Central memory CD4-positive, alpha-beta T cell (primary cell): ENCODE data around the gene SPDL1.
A peak's percentile ranks its signal among the peaks of the same experiment; 100 is the strongest.
"Not testable (repeated sequence)": the region's sequence is repeated elsewhere in the genome, so short reads cannot be mapped to it uniquely, and the experiment has no call there.

Experiments
- DNase-seq: peaks from one replicate; pipeline ENCODE4 v3.0.0; 2022

Gene SPDL1

GRCh38 chr5:169576181-169576598, 7.4 kb upstream of the SPDL1 start:
- DNase-seq = no peak

DNA sequence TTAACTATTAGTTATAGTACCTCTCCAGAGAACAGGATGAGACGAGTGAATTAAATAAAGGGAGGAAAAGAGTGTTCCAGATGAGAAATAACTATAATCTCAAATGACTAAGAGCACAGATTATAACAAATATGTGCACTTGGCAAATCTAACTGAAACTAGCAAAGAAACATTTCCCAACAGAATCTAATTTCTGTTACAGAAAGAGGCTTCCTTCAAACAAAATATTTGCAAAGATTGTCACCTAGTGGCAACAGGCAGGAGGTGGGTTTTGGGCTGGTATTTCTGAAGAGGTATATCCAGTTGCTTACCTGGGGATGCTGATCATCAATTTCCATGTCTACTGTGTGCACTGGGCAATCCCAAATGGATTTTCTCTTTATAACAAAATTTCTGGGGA, 5.6 kb upstream of the SPDL1 start:
- DNase-seq = no peak

DNA sequence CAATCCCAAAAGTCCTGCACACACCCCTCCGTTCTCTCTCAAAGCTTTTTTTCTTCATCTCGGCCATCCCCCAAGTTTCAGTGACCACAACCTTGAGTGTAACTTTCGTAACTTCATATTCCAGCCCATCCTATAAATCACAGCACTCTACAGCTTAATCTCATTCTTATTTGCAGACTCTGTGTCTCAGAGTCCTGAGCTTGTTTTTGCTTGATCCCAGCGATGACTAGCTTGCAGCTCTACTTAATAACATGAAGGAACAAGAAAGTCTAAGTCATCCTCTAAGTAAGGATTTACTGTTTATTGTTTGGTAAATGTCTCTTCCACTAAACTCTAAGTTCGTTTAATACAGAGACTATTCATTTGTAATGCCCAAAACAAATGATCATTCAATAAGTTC, 2.6 kb upstream of the SPDL1 start:
- DNase-seq = no peak

- DNase-seq = peak; percentile 33
Observed at GRCh38 chr5:169581580-169582227, 1.9 kb upstream of the SPDL1 start.

DNA sequence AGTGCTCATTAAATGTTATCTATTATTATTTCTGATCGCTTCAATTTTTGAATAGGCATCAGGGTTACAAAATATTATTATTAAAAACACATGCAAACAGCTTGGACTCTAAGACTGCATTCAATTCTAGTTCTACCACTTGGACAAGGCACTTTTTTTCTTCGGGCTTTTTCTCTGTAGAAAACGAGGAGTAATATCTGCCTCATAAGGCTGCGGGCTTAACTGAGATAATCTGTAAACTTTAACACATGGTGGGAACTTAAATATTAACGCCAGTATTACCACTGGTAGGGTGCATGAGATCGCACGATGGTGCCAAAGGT, 511 bp upstream of the SPDL1 start:
- no peak for DNase-seq

DNA sequence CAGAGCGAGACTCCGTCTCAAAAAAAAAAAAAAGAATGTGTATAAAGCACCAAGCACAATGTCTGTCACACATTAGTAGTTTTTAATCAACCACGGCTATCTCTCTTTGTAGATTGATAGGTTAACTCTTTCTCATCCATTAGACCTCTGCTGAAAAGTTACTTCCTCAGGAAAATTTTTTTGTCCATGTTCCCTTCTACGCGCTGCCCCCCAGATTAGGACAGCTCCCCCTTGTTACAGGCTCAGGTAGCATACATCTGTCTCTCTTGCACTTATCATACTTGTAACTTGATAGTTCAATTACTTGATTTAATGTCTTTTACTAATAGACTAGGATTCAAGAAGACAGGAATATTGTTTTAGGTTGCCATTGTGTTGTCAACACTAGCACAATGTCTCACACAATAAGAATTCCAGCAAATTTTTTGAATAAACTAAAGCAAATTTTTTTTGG, 1.5 kb downstream of the SPDL1 start:
- DNase-seq = no peak

DNA sequence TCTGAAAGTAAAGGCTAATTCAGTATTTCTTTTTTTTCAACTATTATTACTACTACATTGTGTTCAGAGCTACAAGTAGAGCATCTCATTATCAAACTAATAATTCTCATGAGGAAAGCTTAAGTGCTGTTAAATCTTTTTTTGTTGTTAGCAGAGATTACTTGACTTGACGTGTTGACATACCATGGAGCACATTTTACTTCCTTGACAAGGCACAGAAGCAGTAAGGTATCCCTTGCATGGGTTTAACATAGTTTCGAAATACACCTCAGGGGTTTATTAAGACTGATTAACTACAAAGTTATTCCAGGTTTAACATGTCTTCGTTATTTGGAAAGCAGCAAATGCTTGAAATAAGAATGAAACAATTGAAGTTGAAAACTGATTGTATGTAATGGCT, 7.0 kb downstream of the SPDL1 start:
- no peak for DNase-seq

DNA sequence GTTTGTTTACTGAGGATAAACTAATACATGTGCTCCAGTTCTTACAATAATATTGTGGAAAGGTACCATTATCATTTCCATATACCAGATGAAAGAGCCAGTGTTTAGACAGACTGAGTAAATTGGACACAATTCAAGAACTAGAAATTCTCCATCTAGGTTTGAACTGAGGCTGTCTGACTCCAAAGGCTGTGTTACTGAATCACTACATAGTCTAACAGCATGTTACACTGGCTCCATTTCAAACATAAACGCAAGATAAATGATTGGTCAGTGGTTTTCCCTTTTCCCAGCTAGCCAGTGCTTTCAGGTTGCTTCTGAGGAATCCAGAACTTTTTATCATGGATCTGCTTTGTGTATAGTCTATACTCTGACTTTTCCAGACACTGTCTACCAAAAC, 8.1 kb downstream of the SPDL1 start:
- DNase-seq = no peak

GRCh38 chr5:169592937-169593650, 9.5 kb downstream of the SPDL1 start:
- DNase-seq = no peak

- DNase-seq = no peak
Observed at GRCh38 chr5:169595172-169595820, 11.7 kb downstream of the SPDL1 start.

DNA sequence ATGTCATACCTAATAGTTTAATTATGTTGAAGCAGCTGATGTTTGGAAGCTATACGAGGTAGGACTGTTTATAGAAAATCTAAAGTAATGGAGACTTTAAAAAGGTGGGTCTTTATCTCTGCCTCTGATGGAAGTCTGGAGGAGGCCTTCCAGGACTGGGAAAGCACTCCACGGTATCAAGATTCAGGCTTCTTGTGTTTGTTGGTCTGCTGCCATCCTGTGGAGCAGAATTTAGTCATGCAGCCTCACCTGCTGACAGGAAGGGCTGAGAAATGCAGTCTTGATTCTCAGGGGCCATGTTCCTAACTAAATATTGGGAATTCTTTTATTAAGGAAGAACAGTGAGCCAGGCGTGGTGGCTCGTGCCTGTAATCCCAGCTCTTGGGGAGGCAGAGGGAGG, 15.9 kb downstream of the SPDL1 start:
- DNase-seq = no peak

DNA sequence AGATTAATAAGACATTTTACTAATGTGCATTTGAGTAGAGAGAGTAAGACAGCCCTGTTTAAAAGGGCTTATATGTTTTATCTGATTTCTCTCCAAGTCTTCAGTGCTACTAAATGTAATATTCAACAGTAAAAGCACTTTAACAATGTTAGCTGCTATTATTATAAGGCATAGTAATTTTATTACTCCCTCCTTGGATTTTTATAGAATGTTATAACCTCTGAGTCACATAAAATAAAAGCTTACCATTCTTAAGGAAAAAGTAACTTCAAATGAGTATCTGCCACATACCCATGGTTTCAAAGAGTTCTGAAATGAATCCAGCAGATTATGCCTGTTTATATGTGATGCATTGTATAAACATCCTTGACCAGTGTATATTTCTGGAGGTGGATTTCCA, 19.0 kb downstream of the SPDL1 start:
- DNase-seq = no peak

DNA sequence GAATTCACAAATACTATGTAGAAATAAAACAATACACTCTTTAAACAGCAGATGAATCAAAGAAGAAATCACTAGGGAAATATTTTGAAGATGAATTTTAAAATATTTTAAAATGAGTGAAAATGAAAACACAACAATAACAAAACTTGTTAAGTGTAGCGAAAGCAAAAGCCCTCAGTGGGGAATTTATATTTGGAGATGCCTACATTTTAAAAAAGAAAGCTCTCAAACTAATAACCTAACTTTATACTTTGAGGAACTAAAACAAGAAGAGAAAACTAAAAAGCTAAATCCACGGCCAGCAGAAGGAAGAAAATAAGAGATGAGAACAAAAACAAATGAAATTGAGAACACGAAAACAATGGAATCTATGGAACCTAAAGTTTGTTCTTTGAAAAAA, 22.7 kb downstream of the SPDL1 start:
- DNase-seq = no peak

DNA sequence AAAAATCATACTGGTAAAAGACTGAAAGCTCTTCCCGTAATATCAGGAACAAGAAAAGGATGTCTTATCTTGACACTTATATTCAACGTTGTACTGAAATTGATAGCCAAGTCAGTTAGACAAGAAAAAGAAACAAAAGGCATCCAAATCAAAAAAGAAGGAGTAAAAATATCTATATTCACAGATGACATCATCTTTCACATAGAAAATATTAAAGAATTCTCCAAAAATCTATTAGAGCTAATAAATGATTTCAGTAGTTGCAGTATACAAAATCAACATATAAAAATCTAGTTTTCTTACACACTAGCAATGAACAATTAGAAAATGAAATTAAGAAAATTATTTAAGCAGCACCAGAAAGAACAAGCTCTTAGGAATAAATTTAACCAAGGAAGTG, 24.3 kb downstream of the SPDL1 start:
- no peak for DNase-seq

GRCh38 chr5:169609716-169610115, 26.1 kb downstream of the SPDL1 start:
- DNase-seq = no peak

DNA sequence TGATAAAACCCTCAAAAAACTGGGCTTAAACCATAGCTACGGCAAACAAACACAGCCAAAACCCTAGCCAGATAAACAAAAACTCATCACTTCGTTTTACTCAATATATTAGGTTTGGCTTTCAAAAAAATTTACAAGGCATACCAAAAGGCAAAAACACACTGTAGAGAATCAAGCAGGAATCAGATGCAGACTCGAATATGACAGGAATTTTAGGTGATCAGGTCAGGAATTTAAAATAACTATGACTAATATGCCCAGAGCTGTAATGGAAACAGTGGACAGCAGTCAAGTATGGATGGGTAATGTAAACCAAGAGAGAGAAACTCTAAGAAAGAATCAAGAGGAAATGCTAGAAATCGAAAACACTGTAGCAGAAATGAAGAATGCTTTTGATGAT, 27.0 kb downstream of the SPDL1 start:
- no peak for DNase-seq

- DNase-seq = no peak
Observed at GRCh38 chr5:169615561-169615960, 32.0 kb downstream of the SPDL1 start.

GRCh38 chr5:169624307-169624706, 40.7 kb downstream of the SPDL1 start:
- DNase-seq = not testable (repeated sequence)

DNA sequence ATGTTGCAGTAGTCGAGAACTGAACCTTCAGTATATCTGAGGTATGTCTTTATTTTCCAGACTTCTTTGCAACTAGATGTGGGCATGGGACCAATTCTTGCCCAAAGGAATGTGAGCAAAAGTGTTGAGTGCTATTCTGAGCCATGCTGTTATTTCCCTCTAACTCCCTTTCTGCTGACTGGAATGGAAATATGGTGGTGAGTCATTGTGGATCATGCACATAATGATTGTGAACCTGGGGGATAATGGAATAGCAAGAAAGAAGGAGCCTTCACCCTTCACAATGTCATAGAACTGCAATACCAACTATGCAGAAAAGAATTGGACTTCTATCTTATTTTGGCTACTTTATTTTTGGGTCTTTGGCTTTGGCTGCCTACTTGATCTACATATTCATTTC, 43.2 kb downstream of the SPDL1 start:
- no peak for DNase-seq

DNA sequence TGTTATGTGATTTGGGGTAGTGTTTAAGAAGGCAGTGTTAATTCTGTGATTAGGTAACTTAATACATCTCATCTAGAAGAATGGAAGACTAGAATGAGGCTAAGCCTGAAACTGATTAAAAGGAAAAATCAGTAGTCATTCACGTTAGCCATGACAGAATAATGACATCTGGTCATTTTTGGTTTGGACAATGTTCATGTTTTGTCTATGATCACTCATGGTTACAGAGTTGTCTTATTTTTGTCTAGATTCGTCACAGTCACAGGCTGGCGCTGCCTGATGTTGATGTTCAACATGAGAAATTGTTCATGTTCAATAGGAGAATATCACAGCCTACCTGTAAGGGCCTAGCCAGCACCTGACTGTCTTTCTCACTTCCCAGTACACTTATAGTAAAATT, 44.0 kb downstream of the SPDL1 start:
- no peak for DNase-seq

DNA sequence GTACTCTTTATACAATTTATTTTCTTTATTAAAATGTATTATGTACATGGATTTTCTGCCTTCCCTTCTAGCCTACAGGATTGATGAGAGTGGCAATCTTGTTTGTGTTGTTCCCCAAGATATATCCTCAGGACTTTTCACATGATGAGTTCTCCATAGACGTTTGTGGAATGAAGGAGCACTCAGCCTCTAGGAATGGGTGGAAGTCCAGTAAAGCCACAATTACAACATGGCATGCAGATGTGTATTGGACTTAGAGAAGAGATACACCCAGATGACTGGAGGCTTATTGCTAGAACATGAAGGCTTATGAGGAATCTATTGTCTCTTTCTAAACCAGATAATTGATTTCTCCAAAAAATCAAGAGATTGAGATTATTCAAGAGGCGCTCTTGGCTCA, 45.3 kb downstream of the SPDL1 start:
- no peak for DNase-seq

DNA sequence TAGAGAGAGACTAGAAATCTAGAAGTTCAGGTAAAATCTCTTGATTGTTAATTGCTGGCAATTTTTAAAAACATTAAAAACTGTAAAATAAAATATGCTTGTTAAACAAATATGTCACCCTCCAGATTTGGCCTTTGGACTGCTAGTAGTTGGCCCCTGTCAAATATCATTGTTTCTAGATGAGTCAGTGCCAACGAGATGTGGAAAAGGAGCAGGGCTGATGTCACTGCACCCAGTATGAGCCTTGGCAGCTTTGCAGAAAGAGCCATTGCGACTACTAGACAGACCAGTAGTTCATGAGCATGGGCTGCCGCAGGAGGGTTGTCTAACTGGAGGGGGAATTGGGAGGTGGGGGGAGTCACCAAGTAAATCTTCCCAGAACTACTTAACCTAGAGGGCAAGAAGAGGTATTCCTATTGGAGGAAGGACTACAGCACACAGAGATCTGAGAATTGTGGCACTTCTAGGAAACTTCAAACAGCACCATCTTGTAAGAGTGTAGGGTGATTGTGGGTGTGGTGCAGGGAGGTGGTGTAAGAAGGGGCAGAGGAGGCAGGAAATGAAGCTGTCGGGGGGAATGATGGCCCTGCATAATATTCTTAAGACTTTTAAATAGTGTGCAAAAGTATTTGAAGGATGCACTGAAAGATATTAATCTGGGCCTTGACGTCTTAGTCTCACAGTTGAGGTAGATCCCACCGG, 46.4 kb downstream of the SPDL1 start:
- no peak for DNase-seq

DNA sequence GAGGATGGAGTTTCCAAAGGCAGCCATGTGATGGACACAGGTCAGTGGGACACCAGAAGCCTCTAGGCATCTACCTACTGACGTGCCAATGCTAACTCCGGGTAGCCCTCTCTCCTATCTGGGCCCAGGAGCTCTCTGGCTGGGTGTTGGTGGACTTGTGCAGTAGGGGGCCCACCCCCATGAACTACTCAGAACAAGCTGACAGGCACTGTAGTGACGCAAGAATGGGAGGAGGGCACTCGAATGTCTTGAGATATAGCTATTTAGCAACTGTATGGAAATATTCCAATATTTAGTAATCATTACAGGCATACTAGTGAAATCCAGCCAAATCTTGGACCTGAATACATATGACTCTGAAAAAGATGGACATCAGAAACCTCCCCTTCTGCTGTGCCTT, 47.8 kb downstream of the SPDL1 start:
- DNase-seq = no peak

- no peak for DNase-seq
Observed at GRCh38 chr5:169632946-169633345, 49.4 kb downstream of the SPDL1 start.
